Fibroblast of skin of abdomen (primary cell): ENCODE measurements around the gene PPIL4. TPM values are rescaled to one million over a fixed set of nuclear protein-coding genes. Genes with fewer than 3 reads are reported as not detected.

ENCODE experiments used
- DNase-seq: peaks from one replicate; pipeline ENCODE4 v3.0.0-alpha.2; 2013
- polyA plus RNA-seq, 2 experiments: library from polyadenylated mRNA; unstranded; fragments of 120-200 nt; gene quantifications; one replicate each; pipeline ENCODE4 v1.2.1, GENCODE V29; 2013; ENCODE audit not compliant: insufficient read length in 2 of 2

The PPIL4 gene
- 34.1 TPM for polyA plus RNA-seq (2013, experiment 1 of 2; ENCODE audit: insufficient read length)
- polyA plus RNA-seq (2013, experiment 2 of 2; ENCODE audit: insufficient read length), result 33.3 TPM

- DNase-seq, result peak; percentile 96
These were observed at the start of gene PPIL4 for GRCh38 chr6:149545754-149546471. PPIL4 (minus strand) TSS chr6:149546043; CDS start chr6:149546005, 38 bp downstream.

- DNase-seq, result no peak
These were observed 47.6 kb upstream of the PPIL4 start for GRCh38 chr6:149593408-149593807.

DNA sequence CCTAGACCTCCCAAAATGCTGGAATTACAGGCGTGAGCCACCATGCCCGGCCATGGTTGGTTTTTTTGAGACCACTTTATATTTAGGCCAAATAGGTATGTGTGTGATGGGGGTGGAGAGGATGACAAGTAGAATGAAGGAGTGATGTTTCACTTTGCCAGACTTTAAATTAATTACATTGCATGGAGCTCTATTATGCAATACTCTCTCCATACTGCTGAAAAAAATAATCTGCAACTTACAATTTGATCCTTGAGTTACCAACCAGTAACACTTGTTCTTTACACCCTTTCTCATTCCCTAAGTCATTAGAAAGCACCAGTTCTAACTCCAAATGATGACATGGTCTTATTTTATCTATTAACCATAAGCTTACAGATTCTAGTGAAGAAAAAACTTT is 47.1 kb upstream of the PPIL4 start:
- no peak for DNase-seq

- DNase-seq, result no peak
These were observed 40.3 kb upstream of the PPIL4 start for GRCh38 chr6:149586149-149586548.

- DNase-seq, result no peak
These were observed 35.5 kb upstream of the PPIL4 start for GRCh38 chr6:149581349-149581748.

DNA sequence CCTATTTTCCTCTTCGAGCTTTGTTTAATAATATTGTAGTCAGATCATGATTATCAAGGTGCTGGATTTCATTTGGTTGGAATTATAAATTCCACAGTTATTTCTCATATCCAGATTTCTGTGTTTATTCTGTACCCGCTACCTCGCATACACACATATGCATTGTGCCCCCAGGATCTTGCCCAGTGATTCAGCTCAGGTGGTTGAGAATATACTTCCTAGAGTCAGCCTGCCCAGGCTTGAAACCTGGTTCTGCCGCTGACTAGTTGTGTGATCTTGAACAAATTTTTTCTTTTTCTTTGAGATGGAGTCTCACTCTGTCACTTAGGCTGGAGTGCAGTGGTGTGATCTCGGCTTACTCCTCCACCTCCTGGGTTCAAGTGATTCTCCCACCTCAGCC is 35.0 kb upstream of the PPIL4 start:
- DNase-seq, result no peak

DNA sequence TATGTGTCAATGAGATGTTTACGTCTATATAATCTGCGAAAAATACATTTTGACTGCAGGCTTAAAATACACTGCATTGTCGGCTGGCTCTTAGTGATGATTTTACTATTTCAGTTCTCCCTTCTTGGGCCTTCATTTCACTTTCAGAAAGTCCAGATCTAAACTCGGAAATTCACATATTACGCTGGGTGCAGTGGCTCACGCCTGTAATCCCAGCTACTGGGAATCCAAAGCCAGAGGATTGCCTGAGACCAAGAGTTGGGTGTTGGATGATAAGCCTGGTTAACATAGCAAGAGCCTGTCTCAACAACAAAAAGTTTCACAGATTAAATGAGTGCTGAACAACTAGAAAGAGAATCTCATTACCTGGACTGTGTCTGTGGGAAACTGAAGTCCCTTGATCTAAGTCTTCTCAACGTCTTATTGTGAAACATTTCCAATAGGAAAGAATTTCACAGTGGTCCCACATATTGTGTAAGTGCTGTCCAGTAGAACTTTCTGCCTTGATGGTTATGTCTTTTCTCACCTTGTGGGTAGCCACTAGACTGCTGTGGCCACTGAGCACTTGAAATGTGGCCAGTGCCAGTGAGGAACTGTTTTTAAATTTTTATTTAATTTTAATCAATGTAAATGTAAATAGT is 22.2 kb upstream of the PPIL4 start:
- DNase-seq, result no peak

GRCh38 chr6:149567194-149567586 is 21.3 kb upstream of the PPIL4 start:
- no peak for DNase-seq

GRCh38 chr6:149566410-149567193 is 20.8 kb upstream of the PPIL4 start:
- DNase-seq, result peak; percentile 18

DNA sequence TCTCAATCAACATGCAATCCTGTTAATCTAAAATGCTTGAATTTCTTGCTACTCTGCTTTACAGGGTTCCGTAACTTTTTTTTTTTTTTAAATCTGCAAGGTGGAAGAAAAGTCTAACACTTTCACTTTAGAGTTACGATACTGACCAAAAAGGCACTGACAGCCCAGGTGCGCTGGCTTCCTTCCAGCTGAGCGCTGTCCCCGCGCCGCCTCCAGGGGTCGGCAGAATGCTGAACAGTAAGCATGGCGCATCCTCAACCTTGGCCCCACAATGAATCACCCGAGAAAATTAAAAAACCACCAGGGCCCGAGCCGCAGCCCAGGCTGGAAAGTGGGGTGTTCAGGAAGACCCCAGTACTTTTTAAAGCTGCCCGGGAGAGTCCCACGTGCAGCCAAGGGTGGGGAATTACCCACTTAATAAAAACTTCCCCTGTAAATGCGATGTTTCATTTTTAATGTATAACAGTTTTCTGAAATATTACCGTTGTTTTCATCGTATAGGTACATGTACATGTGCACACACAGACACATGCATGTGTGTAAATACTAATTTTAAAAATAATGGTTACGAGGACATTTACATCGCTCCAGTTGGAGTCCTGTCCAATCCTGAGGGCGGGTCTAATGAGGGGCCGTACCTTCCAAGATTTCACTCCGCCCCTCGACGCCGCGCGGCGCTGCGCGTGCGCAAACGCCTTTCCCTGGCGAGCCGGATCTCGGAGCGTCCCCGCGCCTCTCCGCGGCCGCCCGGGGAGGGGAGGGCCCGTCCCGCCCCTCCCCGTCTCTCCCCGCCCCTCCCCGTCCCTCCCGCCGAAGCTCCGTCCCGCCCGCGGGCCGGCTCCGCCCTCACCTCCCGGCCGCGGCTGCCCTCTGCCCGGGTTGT is 19.9 kb upstream of the PPIL4 start, which contains the start of gene GINM1:
TSS of gene GINM1 (plus strand) at position 849 of the 883 bp plus-strand sequence. CDS start 40 bp downstream, outside the sequence.
- DNase-seq, result peak; percentile 94

- peak; percentile 4 for DNase-seq
These were observed 18.1 kb upstream of the PPIL4 start for GRCh38 chr6:149563928-149564325.

DNA sequence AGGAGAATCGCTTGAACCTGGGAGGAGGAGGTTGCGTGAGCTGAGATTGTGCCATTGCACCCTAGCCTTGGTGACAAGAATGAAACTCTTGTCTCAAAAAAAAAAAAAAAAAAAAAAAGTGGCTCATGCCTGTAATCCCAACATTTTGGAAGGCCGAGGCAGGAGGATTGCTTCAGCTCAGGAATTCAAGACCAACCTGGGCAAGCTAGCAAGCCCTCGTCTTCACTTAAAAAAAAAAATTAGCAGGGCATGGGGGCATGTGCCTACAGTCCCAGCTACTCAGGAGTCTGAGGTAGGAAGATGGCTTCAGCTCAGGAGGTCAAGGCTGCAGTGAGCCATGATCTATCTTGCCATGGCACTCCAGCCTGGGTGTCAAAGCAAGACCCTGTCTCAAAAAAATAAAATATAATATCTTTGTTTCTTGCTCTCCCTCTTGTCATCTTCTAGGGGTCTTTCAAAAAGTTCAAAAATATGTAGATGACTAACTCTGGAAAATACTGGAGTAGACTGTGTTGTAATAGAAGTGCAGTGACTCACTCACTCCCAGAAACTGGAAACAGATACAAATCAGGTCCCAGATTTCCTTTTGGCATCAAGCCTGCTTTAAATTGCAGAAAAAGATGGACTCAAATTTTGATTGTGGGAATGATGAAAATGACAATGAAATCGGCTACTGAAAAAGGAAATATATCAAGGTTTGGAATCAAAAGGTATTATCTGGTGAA is 17.5 kb upstream of the PPIL4 start:
- DNase-seq, result peak; percentile 89

DNA sequence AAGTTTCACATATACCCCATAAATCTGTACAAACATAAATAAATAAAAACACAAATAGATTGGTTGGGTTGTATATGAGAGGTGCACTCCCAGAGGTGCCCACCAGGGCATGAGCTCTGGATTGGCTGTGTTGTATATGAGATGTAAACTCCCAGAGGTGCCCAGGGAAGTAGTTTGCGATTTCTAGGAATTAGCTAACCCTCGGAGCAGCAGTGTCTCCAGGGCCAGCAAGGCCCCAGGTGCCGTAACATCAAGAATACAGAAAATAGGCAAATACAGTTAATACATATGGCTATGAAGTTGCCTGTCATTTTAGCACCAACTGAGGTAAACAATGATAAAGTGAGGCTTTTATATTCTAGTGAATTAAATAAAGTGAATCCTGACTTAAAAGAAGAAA is 14.9 kb upstream of the PPIL4 start:
- no peak for DNase-seq

DNA sequence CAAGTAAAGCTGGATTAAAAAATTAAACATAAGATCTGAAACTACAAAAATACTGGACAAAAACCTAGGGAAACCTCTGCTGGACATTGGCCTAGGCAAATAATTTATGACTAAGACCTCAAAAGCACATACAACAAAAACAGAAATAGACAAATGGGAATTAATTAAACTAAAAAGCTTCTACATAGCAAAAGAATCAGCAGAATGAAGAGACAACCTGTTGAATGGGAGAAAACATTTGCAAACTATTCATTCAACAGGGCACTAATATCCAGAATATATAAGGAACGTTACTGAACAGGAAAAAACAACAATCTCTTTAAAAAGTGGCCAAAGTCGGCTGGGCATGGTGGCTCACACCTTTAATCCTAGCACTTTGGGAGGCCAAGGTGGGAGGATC is 13.5 kb upstream of the PPIL4 start:
- no peak for DNase-seq

GRCh38 chr6:149558029-149558428 is 12.2 kb upstream of the PPIL4 start:
- DNase-seq, result no peak

DNA sequence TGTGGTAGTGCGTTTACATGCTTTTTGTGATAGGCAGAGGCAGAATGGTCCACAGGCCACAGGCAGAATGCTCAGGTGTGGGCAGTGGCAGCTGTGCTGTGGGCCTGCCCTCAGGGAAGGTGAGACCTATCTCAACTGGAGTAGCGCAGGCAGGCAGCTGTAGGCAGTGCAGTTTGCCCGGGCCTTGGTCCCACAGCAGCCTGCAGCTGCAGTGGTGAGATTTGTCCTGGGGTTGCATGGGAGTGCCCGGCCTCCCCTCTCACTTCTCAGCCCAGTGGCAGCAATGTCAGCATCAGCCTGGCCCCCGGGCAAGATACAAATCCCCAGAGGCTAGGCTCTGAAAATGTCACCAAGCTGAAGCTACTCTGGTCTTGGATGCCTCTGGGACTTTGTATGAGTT is 6.1 kb upstream of the PPIL4 start:
- DNase-seq, result no peak

GRCh38 chr6:149545258-149545753 is 537 bp downstream of the PPIL4 start:
- peak; percentile 69 for DNase-seq

DNA sequence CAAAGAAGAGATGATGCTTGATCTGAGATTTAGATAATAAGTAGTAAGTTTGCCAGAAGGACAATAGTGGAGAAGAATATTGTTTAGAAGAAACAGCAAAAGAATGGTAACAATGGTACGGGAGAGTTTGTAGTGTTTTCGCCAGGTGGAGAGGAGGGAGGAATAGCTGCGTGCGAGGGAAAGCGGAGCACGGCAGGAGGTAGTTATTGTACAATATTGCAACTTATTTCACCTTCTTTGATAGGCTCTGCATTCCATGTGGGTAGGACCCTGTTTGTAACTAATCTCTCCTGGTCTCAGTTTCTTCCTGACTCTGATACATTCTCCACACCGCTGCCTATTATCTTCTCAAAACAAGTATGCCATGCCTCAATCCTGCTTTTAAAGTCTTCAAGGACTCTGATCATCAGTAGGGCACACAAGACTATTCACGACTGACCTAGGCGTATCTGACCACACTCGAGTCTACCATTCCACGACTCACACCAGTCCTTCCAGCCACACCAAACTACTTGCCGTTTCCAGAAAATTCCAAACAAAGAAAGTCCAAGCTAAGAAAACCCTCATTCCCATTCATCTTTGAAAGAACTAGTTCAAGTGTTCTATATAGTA is 1.1 kb downstream of the PPIL4 start:
- no peak for DNase-seq

DNA sequence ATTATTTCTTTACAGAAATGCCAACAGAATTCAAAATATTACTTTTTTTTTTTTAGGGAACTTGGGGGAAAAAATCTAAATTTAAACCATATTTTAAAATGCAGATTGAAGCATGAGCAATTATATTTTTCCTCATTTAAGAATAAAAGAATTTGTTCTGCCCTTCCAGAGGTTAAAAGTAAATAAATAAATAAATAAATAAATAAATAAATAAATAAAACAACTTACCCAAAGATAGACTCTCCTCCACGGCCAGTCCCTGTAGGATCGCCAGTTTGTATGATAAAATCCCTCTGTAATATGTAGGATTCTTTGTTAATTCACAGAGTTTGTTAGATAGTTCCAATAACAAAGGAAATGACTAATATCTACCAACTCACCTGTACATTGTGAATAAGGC is 4.7 kb downstream of the PPIL4 start:
- DNase-seq, result no peak

DNA sequence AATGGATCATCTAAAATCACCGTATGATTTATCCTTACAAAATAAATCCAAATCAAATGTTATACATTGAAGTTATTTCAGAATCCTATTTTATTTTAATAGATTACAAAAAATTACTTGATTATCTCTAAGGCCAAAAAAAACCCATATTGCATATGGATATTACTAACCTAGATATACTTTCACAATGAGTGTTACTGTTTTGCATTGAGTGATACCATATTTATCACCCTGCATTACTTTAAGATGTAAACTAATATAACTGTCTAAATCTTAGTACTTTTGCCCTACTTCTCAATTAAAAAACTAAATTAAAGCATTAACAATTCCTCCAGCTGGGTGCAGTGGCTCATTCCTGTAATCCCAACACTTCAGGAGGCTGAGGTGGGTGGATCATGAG is 11.1 kb downstream of the PPIL4 start:
- DNase-seq, result no peak

DNA sequence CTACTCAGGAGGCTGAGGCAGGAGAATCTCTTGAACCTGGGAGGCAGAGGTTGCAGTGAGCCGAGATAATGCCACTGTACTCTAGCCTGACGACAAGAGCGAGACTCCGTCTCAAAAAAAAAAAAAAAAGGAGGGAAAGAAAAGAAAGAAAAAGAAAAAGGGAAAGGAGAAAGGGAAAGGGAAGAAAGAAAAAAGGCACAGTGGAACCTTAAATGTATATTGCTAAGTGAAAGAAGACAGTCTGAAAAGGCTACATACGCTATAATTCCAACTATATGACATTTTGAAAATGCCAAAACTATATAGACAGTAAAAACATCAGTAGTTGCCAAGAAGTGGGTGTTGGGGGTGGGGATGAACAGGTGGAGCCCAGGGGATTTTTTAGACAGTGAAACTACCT is 16.2 kb downstream of the PPIL4 start:
- DNase-seq, result no peak
